NCI-H2196 treated with DMSO at 0.1 percent for 48 hours (cell line): Measurements from ENCODE around the gene ARHGAP32.

Experiments used
- DNase-seq: peaks from one replicate; lab custom pipeline; 2025; ENCODE audit not compliant: unreplicated experiment; lab: John Stamatoyannopoulos, UW

The ARHGAP32 gene

DNA sequence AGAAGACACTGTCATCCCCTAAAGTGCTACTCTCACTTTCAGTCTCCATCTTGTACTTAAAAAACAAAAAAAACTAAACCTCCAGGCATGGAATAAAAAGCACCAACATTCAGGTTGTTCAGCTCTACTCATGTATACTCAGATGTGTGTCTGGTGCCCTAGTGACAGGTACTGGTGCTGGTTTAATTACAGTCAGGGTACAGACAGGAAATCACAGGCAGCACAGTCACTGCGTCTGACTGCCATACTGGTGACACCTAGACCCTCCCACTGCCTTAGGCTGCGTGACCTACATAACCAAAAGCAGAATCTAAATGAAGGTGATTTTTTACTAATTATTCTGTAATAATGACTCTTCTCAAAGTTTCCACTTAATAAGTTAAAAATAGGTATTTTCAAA lies at the start of gene ARHGAP32:
Gene ARHGAP32, minus strand, starts transcription at position 176 of the 400 bp plus-strand sequence. Its CDS starts 127 bp downstream, at position 49.
- DNase-seq, result no peak

DNA sequence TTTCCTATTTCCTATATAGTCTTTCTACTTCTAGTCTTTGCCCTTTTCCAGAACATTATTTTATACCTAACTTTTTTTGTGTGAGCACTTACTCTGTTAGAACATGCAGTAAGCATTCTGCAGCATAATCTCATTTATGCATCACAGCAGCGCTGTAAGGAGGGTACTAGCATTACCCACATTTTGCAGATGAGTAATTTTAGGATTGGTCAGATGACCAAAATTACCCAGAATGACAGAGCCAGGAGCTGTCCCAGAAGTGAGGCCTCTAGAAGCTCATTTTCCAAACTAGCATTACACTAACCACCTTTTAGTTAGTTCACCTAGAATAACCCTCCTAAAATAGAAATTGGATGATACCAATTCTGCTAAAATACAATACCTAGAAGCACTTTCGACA lies 47.1 kb upstream of the ARHGAP32 start:
- no peak for DNase-seq

DNA sequence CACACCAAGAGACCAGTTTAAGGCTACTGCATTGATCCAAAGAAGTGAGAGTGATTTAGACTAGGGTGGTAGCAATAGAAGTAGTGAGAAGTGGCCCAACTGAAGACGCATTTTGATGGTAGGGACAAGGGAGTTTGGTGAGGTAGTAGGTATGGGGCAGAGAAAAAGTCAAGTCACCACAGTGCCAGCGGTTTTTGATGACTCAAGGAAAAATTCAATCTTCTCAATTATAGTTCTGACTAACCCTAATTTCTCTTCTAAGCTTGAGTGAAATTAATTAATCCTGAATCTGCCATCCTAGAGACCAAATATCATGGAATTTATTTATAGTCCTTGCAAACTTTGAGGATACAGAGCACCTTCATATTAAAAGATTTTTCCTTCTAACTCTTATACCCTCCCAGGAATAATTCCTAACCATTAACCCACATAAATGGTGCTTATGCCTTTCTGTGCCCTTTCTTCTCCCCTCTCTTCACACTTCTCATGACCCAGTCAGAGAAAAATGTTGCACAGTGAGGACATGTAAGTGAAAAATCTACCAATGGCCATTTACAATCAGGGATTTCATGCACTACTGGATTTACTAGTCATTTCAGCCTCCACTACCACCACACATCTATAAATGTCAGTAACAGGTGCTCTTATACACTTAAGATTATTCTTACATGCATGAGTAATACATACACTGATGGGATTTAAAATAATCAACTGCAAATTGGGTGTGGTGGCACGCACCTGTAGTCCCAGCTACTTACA lies 45.9 kb upstream of the ARHGAP32 start:
- DNase-seq, result no peak

DNA sequence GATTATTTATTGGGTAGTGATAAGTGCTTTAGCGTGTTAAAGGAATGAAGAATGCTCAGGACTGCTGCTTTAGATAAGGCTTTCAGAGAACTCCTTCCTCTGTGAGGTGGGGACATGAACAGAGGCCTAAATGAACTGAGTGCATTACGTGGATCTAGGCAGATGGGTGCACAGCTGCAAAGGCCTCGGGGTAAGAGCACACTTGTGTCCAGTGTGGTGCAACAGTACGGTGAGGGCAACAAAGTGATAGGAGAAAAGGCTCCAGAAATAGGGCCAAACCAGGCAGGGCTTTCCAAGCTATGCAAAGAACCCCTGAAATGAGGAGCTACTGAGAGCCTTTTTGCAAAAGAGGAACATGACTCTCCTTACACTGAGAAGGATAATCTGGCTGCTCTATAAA lies 45.3 kb upstream of the ARHGAP32 start:
- no peak for DNase-seq

GRCh38 chr11:129236850-129237249 lies 44.7 kb upstream of the ARHGAP32 start:
- no peak for DNase-seq

GRCh38 chr11:129234978-129235377 lies 42.9 kb upstream of the ARHGAP32 start:
- no peak for DNase-seq

GRCh38 chr11:129230006-129230405 lies 37.9 kb upstream of the ARHGAP32 start:
- no peak for DNase-seq

DNA sequence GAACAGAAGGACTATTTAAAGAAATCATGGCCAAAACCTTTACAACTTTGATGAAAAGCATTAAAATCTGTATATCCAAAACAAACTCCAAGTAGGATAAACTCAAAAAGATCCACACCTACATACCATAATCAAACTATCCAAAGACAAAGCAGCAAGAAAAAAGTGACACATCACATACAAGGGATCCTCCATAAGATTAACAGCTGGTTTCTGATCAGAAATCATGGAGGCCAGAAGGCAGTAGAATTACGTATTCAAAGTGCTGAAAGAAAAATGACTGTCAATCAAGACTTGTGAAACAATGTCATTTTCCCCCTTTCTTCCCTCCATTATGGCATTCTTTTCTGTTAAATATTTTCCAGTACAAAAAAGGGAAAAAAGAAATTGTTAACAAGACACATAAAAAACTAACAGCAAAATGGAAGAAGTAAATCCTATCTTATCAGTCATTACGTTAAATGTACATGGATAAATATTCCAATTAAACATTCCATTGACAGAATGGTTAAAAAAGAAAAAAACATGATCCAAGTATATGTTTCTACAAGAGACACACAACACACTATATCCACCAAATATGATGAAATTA lies 34.2 kb upstream of the ARHGAP32 start:
- DNase-seq, result no peak

DNA sequence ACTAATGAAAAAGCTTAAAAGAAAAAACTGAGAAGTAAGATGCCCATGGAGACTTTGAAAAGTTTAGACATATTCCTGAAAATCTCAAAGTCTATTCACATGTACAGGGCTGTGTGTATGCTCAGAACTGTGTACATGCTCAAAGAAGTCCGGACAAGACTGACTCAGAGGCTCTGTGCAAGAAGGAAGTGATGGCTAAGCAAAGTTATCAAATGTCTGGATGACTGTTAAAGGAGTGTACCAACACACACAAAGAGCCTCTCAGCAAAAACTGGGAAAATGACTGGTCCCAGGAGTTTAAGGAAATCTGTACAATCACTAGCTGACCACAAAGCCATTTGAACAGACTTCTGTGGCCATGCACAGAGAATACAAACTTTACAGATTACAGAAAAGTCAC lies 33.1 kb upstream of the ARHGAP32 start:
- no peak for DNase-seq

DNA sequence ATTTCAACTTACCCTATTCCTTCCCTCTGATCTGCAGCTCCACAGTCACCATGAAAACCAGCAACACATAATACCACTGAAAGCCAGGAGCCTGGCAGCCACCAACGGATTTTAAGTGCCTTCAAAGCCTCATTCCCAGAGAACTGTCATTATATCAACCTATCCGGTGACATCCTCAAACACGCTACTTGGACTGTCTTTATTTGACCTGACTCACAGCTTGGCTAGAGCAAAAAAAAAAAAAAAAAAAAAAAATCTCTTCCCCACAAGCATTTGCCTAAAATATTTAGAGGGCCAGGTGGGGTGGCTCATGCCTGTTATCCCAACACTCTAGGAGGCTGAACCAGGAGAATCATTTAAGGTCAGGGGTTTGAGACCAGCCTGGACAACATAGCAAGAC lies 32.4 kb upstream of the ARHGAP32 start:
- no peak for DNase-seq

GRCh38 chr11:129223701-129224149 lies 31.6 kb upstream of the ARHGAP32 start:
- no peak for DNase-seq

DNA sequence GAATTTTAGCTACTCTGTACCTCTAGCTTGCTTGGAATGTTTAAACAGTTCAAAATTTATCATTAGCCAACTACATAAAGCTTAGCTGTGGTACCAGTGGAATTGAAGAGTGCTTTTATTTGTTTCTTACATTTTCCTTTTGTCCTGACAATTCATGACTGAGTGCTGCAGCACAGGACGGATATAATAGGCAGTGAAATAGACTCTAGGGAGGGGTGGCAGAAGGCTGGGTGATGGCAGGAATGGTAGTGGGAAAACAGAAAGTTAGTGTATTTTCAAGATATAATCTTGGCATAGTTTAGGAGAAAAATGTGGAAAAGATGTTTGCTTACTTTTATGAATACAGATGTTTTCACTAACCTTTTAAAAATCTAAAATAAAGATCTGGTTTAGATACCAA lies 31.1 kb upstream of the ARHGAP32 start:
- no peak for DNase-seq

DNA sequence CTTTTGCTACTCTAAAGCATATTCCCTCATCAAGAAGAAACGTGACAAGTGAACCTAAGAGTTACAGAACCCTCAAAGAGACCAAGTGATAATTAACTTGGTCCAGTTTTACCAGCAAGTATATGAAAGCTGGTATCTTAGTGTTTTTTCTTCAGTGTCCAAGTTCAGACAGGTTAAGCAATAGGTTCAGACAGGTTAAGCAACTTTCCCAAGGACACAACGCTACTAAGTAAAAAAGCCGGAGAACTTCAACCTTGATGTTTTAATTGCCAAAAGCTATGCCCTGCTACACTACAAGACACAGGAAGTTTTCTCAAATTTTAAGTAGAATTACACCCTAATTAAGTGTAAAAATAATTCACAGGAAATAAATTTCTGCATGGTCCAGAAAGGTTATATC lies 30.0 kb upstream of the ARHGAP32 start:
- no peak for DNase-seq

- no peak for DNase-seq
Measured at GRCh38 chr11:129215506-129216245, 23.6 kb upstream of the ARHGAP32 start.

- no peak for DNase-seq
Measured at GRCh38 chr11:129214710-129215295, 22.7 kb upstream of the ARHGAP32 start.

- no peak for DNase-seq
Measured at GRCh38 chr11:129213261-129213660, 21.1 kb upstream of the ARHGAP32 start.

DNA sequence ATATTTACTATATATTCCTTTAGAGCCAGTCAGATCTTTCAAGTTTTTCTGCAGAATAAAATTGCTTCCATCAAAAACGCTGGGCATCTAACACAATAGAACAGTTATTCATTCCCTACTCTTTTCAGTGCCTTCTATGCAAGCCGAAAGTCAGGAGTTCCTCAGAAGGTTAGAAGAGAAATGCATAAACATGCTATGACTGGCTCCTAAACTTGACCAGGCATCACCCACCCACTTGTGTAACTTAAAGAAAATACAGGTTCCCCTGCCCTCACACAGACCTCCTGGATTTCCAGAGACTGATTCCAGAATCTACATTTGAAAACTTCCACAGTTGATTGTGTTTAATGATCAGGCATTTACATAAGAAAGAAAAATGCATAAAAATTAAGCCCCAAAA lies 19.3 kb upstream of the ARHGAP32 start:
- DNase-seq, result no peak

DNA sequence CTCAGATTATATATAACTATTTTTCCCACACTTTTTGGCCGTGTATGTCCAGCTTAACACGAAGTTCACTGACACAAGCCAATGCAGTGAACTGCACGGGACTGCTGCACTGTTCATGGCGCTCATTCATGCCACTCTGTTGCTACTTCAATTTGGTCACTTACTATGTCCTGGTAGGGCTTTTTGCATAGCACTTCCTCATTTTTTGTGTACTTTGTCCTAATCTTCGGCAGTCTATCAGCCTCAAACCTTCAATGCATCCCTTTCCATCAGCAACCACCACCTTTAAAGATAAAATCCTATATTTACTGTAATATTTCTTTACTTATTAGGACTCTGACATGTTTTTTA lies 18.7 kb upstream of the ARHGAP32 start:
- no peak for DNase-seq

DNA sequence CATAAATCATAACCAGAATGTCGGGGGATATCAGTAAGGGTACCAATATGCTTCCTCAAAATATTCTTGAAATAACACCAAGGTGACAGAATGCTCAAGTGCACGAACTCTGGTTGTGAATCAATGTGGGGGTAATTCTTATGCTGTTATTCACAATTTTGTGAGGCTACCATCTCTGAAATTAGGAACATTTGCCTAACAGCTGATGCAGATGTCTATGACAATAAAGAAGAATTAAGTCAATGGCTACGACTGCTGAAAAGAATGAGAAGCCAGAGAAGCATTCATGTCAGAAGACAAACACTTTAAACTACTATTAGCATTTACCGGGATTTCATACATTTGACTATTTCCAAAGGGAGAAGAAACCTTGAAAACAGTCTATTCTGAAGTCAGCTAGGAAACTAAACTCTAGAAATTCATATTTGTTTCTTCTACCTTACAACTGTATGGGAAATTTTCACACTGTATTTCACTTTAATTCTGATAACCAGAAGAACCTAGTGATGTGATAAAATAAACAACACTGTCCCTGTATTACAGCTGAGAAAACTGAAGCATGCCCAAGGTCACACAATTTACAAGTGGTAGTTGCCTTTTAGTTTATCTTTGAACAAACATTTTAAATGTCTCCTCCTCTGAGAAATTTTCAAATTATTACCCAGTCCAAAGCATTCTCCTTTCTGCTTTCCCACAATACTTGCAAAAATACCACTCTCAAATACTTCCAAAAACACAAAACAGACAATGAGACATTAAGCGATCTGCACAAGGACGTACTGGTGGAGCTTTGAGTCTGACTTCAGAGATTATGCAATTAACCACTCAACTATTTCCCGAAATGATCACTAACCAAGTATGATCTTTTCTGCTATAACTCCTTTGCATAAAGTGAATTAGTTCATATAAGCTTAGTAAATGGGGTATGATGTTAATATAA lies 18.0 kb upstream of the ARHGAP32 start:
- no peak for DNase-seq

DNA sequence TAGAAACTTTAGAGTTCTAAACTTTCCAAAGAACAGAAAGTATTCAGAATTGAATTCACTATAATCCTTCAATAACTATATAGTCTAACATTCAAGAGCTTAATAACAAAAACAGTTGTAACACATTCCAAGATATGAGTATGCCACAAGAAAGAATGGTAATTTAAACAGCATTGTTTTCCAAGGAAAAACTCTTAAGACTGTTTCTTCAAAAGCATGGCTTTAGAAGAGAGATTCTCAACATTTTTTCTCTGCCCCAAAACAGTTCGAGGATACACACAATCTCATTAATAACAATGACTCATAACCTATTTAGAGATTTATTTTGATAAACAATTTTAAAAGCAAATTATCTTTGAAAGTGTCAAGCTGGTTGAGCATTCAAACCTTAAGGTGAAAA lies 16.7 kb upstream of the ARHGAP32 start:
- DNase-seq, result no peak
